DND-41 (cell line): ENCODE results near the gene TIPARP.

Source experiments
- EZH2 ChIP-seq: IDR thresholded peaks from 3 replicates; pipeline ENCODE4 v1.6.1; 2012; ENCODE audit warnings: borderline replicate concordance, low read depth, mild to moderate bottlenecking, moderate library complexity, low read length, inconsistent platforms; ENCODE audit not compliant: severe bottlenecking
- TF ChIP-seq, protein P1 (sequence below): IDR thresholded peaks from 2 replicates; pipeline ENCODE4 v1.5.1; 2012; ENCODE audit warnings: borderline replicate concordance, low read length, moderate library complexity, mild to moderate bottlenecking; ENCODE audit not compliant: poor library complexity, severe bottlenecking; ENCODE audit errors: extremely low read depth

DNA sequence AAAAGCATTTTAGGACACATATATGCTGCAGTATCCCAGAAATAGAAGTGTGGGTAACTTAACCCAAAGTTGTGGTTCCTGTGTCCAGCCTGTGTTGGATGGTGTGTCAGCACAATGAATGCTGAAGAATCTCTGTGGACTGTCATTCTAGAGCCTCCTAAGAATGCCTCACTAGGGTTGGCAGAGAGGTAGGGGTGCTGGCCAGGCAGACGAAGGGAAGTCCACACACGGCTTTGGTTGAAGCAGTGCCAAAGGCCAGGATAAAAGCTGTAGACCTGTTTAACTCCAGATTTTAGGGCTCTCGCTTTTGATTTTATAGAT, 43.7 kb upstream of the TIPARP start:
- TF ChIP-seq, protein P1, sequence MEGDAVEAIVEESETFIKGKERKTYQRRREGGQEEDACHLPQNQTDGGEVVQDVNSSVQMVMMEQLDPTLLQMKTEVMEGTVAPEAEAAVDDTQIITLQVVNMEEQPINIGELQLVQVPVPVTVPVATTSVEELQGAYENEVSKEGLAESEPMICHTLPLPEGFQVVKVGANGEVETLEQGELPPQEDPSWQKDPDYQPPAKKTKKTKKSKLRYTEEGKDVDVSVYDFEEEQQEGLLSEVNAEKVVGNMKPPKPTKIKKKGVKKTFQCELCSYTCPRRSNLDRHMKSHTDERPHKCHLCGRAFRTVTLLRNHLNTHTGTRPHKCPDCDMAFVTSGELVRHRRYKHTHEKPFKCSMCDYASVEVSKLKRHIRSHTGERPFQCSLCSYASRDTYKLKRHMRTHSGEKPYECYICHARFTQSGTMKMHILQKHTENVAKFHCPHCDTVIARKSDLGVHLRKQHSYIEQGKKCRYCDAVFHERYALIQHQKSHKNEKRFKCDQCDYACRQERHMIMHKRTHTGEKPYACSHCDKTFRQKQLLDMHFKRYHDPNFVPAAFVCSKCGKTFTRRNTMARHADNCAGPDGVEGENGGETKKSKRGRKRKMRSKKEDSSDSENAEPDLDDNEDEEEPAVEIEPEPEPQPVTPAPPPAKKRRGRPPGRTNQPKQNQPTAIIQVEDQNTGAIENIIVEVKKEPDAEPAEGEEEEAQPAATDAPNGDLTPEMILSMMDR, result no peak
- no peak for TF ChIP-seq EZH2
